Limb (tissue), 2 donors: ENCODE measurements around the gene RPAP2.
"Not testable (repeated sequence)": the region's sequence is repeated elsewhere in the genome, so short reads cannot be mapped to it uniquely, and the experiment has no call there.

ENCODE experiments used
- DNase-seq, 2 donors: peaks; one replicate each; pipeline ENCODE4 v3.0.0-alpha.2; 2016; ENCODE audit errors: extremely low spot score in 2 of 2

RPAP2 gene

DNA sequence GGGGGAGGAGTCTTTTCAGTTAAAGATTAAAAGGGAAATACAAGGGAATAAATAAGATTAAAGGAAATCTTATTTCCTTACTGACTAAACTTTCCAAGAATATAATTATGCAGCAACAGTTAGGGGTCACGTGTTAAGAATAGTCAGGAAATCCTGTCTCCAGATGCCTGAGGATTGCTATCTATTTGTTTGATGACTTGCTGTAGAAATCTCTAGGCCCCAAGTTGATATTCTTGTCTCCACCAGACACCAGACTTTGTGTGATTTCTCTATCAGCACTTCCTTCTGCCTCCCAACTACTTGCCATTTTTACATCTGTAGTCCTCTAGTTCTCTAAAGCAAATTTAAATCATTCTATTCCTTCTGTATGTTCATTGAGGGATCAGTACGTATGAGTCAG, 77.5 kb downstream of the RPAP2 start:
- DNase-seq, result no peak

DNA sequence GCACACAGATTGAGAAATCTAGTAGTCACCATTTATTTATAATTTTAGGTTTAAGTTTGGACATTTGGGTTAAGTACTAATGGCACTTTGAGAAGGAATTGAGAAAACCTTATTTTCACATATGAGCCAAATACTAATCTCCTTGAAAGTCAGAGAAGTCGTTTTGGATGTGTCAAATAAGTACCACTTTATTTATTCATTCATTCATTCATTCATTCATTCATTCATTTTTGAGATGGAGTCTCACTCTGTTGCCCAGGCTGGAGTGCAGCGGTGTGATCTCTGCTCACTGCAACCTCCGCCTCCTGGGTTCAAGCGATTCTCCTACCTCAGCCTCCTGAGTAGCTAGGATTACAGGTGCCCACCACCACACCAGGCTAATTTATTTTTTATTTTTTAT, 79.1 kb downstream of the RPAP2 start:
- DNase-seq, result not testable (repeated sequence)

GRCh38 chr1:92380867-92381266, 82.0 kb downstream of the RPAP2 start:
- DNase-seq, result no peak

DNA sequence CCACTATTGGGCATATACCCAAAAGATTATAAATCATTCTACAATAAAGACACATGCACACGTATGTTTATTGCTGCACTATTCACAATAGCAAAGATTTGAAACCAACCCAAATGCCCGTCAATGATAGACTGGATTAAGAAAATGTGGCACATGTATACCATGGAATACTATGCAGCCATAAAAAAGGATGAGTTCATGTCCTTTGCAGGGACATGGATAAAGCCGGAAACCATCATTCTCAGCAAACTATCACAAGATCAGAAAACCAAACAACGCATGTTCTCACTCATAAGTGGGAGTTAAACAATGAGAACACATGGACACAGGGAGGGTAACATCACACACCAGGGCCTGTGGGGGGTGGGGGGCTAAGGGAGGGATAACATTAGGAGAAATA, 95.1 kb downstream of the RPAP2 start:
- not testable (repeated sequence) for DNase-seq

GRCh38 chr1:92398519-92398918, 99.7 kb downstream of the RPAP2 start:
- no peak for DNase-seq

DNA sequence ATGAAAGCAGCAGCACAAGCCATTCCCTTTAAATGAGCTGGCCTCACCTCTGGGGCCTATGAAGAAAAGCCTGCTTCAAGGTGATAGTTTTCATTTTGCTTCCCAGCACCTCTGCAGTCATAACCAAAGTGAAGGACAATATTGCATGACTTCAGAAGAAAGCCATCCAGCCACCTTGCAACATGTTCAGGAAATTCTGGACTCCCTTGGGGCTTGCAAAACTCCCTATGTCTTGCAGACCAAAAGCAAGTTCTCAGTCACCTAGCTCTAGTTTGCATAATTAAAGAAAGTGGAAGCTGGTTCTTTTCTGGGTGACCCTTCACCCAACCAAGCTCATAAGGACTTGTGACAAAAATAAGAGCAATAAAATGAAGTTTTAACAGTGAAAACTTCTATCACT, 100.2 kb downstream of the RPAP2 start:
- DNase-seq, result no peak

- no peak for DNase-seq
Measured at GRCh38 chr1:92404661-92405060, 105.8 kb downstream of the RPAP2 start.

DNA sequence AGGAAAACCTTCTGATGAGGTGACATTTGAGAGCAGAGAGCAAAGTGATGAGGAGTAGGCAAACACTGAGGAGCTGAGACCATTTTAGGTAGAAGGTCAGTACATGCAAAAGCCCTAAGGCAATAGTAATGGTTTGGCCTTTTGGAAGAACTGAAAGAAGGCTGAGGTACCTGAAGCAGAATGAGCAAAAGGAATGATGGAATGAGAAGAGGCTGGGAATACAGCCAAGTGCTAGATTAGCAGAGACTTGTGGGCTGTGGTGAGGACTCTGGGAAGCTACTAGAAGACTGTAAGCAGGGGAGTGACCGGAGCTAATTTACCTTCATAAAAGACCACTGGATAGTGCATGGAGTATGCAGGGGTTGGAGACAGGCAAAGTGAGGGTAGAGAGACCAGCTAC, 110.0 kb downstream of the RPAP2 start:
- no peak for DNase-seq

GRCh38 chr1:92409946-92410549, 111.2 kb downstream of the RPAP2 start:
- no peak for DNase-seq

DNA sequence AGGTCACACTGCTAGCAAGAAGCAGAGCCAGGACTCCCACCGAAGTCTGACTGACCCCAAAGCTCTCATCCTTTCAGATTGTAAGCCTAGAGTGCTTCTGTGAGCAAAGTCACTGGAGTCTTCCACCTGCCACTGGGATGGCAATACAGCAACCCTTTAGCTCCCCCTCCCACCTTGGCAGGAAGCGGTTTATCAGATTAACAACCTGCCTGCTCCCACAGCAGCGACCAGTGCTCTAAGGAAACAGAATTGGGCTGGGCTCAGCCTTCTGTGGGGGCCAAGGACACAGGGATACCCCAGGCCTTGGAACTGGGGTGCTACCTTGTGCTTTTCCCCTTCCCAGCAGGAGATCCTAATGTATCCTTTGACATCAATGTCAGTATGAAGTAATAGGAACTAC, 111.8 kb downstream of the RPAP2 start:
- DNase-seq, result no peak

DNA sequence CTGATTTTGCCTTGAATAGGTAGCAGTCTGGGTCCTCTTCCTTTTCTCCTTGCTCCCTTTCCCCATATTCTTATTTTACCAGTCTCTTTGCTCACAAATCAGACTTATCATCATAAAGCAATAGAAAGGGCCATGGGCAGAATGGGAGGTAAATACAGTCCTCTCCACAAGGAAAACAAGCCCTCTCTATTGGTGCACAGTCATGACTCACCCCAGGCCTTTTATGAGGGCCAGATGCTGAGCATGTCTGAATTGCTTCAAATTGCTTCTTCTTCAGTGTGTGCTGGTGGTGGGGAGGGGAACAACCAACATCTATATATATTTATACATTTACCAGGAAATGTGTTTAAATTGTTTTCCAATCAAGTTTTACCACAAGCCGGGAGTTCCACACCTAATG, 112.7 kb downstream of the RPAP2 start:
- DNase-seq, result no peak

DNA sequence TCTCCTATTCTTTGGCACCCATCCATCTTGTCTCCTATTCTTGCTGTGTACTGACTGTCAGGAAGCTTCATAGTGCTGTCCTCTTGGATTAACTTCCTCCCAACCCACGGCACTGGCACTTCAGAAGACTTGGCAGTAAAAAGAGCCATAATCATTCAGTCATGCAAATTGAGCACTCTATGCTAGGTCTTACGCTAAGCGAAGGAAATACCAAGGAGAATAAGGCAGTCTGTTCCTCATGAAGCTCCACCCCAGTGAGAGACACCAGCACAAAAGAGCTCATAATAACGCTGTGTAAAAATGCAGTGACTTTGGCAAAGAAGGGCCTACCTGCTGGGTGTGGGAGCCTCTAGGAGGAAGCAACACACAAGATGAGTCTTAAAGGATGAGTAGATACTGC, 120.8 kb downstream of the RPAP2 start:
- DNase-seq, result no peak

- DNase-seq, result no peak
Measured at GRCh38 chr1:92424381-92424780, 125.5 kb downstream of the RPAP2 start.

- DNase-seq, result no peak
Measured at GRCh38 chr1:92425617-92426016, 126.8 kb downstream of the RPAP2 start.

GRCh38 chr1:92430030-92430429, 131.2 kb downstream of the RPAP2 start:
- DNase-seq, result no peak

GRCh38 chr1:92434572-92434971, 135.7 kb downstream of the RPAP2 start:
- not testable (repeated sequence) for DNase-seq

GRCh38 chr1:92439291-92439690, 140.4 kb downstream of the RPAP2 start:
- no peak for DNase-seq

GRCh38 chr1:92441316-92441696, 142.4 kb downstream of the RPAP2 start:
- DNase-seq, result no peak

DNA sequence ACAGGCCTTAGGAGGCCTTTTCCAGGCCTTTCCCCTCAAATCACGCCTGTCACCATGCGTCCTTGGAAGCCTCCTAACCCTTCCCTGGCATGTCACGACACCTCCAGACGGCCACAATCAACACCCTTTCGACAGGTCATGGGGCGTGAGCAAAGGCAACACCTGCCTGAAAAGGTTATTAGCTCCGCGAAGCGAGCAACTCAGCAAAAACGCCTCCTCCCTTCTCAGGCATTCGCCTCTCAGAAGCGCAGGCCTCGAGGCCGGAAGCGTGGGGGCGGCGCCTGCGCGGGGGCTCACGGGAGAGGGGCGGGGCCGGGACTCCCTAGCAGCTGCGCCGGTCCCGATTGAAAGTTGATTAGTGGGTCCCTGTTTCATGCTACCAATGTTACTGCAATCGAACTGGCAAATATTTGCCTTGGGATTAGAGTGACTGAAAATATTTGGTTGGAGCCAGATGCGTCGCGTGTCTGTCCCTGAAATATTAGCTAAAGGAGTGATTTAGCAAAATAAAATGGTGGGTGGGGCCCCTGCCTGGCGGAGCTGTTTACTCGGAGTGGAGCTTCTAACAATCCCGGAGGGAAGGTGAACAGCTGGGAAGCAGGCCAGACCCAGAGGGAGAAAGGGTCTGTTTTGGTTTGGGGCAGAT, 143.0 kb downstream of the RPAP2 start:
- peak in 1 of 2 donors; percentile 51 for DNase-seq

- no peak for DNase-seq
Measured at GRCh38 chr1:92442351-92442750, 143.5 kb downstream of the RPAP2 start.

DNA sequence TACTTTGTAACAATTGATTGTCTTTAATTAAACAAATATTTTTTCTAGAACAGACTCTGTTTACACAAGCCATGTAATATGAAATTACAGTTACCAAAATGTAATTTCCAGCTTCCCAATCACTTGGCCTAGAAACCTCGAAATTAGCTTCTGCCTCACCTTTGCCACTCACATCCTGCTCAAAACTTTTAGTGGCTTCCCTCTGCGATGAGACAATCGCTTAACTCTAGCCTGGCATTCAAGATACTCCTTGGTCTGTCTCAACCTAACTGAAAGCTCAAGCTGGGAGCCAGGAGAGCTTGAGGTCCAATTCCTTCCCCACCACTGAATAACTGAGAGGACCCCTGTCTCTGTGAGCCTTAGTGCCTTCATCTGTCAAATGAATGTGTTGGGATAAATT, 145.0 kb downstream of the RPAP2 start:
- DNase-seq, result no peak

DNA sequence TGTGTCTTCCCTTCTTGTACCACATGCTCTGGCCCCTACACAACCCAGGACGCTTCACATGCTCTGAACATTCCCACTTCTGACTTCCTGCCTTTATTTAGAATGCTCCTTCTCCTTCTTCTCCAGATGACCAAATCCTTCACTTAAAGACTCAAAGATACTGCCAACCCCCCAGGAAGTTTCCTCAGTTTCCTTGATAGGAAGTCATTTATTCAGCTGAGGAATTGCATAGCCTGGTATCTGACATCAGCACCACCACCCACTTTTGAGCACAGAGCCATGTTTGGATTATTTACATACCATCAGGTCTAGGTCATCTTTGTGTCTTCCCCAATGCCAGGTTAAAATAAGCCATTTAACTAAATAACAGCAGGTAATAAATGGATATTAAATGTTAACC, 145.5 kb downstream of the RPAP2 start:
- DNase-seq, result no peak

DNA sequence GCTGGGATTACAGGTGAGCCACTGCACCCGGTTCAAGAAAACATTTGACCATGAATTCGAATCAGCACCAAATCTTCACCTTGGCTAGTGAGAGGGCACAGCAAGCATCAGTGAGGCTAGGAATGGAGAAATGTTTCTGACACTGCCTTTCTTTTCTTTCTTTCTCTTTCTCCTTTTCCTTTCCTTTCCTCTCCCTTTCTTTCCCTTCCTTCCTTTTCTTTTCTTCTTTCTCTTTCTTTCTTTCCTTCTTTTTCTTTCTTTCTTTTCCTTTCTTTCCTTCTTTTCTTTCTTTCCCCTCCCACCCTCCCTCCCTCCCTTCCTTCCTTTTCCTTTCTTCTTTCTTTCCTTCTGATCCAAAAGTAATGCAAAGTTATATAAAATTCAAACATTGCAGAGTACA, 147.0 kb downstream of the RPAP2 start:
- no peak for DNase-seq

DNA sequence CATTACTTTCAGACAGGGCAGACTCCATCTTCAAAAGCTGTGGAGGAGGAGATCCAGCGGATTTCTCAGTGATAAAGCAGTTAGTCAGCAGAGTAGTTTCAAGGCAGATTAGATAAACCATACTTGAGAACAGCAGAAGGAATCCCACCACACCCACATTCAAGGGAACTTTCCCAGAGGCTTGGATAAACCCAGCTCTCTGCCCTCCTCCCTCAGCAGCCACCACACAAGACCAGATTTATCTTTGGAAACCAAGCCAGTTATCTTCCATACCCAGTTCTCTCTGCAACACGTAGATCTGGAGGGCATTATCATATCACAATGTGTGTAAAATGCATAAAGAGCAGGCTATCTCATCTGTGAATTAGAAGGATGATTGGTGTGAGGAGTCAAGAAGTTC, 147.7 kb downstream of the RPAP2 start:
- no peak for DNase-seq
